PC-3 (cell line): ENCODE measurements around the gene BMPER. TPM values are rescaled to one million over a fixed set of nuclear protein-coding genes. Genes with fewer than 3 reads are reported as not detected.

Experiments
- ATAC-seq: fragments of 200-7000 bp; cut with Tn5 transposase; 2 replicates; pipeline ENCODE4 v1.9.1; 2020; ENCODE audit warnings: mild to moderate bottlenecking, moderate library complexity
- BruUV-seq: library from RNA; stranded (reverse); fragments of 400-500 nt; replicated peaks from 2 replicates; lab custom pipeline; 2021; lab: Mats Ljungman, UMichigan
- CTCF ChIA-PET: fragments of 300-600 bp; sonication (Branson Sonifier 250); formaldehyde crosslinking; loops from one replicate; lab custom pipeline; 2022; ENCODE audit warnings: antibody characterized with exemption; lab: Charles Lee
- POLR2A ChIA-PET: fragments of 300-600 bp; sonication (Branson Sonifier 250); formaldehyde crosslinking; loops from one replicate; lab custom pipeline; 2022; ENCODE audit warnings: antibody characterized with exemption; ENCODE audit not compliant: unreplicated experiment; lab: Charles Lee
- DNase-seq: peaks from one replicate; pipeline ENCODE4 v3.0.0-alpha.2; 2015
- H2AFZ ChIP-seq: fragments of 300-600 bp; sonication (generic); 2 replicates; pipeline ENCODE4 v1.6.0; 2016; ENCODE audit warnings: antibody characterized with exemption, low read length
- H3F3A ChIP-seq: fragments of 300-600 bp; sonication (generic); one replicate; pipeline ENCODE4 v1.6.0; 2017; ENCODE audit warnings: antibody characterized with exemption, low read length, control low read depth, mild to moderate bottlenecking; ENCODE audit not compliant: unreplicated experiment
- H3K27ac ChIP-seq: fragments of 300-600 bp; sonication (generic); 2 replicates; pipeline ENCODE4 v1.5.1; 2016; ENCODE audit warnings: mild to moderate bottlenecking, low read length
- H3K27me3 ChIP-seq: fragments of 300-600 bp; sonication (generic); 2 replicates; pipeline ENCODE4 v1.6.1; 2016; ENCODE audit warnings: low read length, mixed read lengths
- H3K36me3 ChIP-seq: fragments of 300-600 bp; sonication (generic); 2 replicates; pipeline ENCODE4 v1.6.1; 2016; ENCODE audit warnings: low read depth, mixed run types, low read length, mixed read lengths
- H3K4me1 ChIP-seq: fragments of 300-600 bp; sonication (generic); 2 replicates; pipeline ENCODE4 v1.5.1; 2016; ENCODE audit warnings: low read length; ENCODE audit not compliant: insufficient read depth
- H3K4me2 ChIP-seq: fragments of 300-600 bp; sonication (generic); 2 replicates; pipeline ENCODE4 v1.6.0; 2016; ENCODE audit warnings: low read length
- H3K4me3 ChIP-seq: fragments of 300-600 bp; sonication (generic); 2 replicates; pipeline ENCODE4 v1.5.1; 2016; ENCODE audit warnings: mild to moderate bottlenecking, low read length, mixed read lengths
- H3K79me2 ChIP-seq: fragments of 300-600 bp; sonication (generic); 2 replicates; pipeline ENCODE4 v1.6.1; 2017; ENCODE audit warnings: low read length, mixed read lengths
- H3K9ac ChIP-seq: fragments of 300-600 bp; sonication (generic); 2 replicates; pipeline ENCODE4 v1.6.0; 2016; ENCODE audit warnings: mild to moderate bottlenecking, low read length
- H3K9me2 ChIP-seq: fragments of 300-600 bp; sonication (generic); replicated peaks from 2 replicates; pipeline ENCODE4 v1.6.1; 2016; ENCODE audit warnings: mixed run types, low read length, mixed read lengths
- H3K9me3 ChIP-seq: fragments of 300-600 bp; sonication (generic); 2 replicates; pipeline ENCODE4 v1.6.1; 2016; ENCODE audit warnings: low read length, mixed read lengths
- H4K20me1 ChIP-seq: fragments of 300-600 bp; sonication (generic); 2 replicates; pipeline ENCODE4 v1.6.1; 2016; ENCODE audit warnings: low read length, mixed read lengths
- CTCF ChIP-seq: fragments of 300-600 bp; sonication (generic); conservative IDR thresholded peaks from 2 replicates; pipeline ENCODE4 v1.5.1; 2017; ENCODE audit warnings: antibody characterized with exemption, low read depth, mild to moderate bottlenecking, low read length
- EZH2 ChIP-seq: fragments of 300-600 bp; sonication (generic); IDR thresholded peaks from one replicate; pipeline ENCODE4 v1.6.1; 2017; ENCODE audit warnings: antibody characterized with exemption, mild to moderate bottlenecking, low read length; ENCODE audit not compliant: unreplicated experiment
- EZH2phosphoT487 ChIP-seq: fragments of 300-600 bp; sonication (generic); IDR thresholded peaks from 2 replicates; pipeline ENCODE4 v1.6.1; 2018; ENCODE audit warnings: mild to moderate bottlenecking, antibody characterized with exemption, low read length, borderline replicate concordance
- intact Hi-C: fragments of 100-400 bp; cut with micrococcal nuclease; formaldehyde crosslinking; loops from 2 replicates; pipeline ENCODE4 v1.9.0; 2023
- total RNA-seq: library from RNA; depleted of rRNA; stranded (reverse); fragments of >200 nt; gene quantifications from 2 replicates; pipeline ENCODE4 v1.2.3, GENCODE V29; 2014

Gene BMPER
- total RNA-seq, 1 experiment from 2014 or later: 0.11 TPM

- POLR2A ChIA-PET: no interaction called here
- intact Hi-C loops: no loop called here
- H3K27me3 ChIP-seq: 0 out of 2 replicates have a peak, but pooled peaks cover 2% of the 10 kb centered on the region
Measured at GRCh38 chr7:34083440-34083839, 178.1 kb downstream of the BMPER start.

GRCh38 chr7:34084651-34085050 lies 179.3 kb downstream of the BMPER start:
- intact Hi-C loops: no loop called here
- H3K36me3 ChIP-seq: no peaks in the 10 kb centered on the region
- H3K4me3 ChIP-seq: no peak overlapping the region
- BruUV-seq: no TSS peak
- no peak for TF ChIP-seq CTCF
- no peak for TF ChIP-seq EZH2
- TF ChIP-seq EZH2phosphoT487: no peak
- H4K20me1 ChIP-seq: no peaks in the 10 kb centered on the region
- no peak overlapping the region for H3K4me2 ChIP-seq
- H3K27ac ChIP-seq: no peak overlapping the region
- ChIA-PET POLR2A (no interaction called here), CTCF (no interaction called here)
- no peak overlapping the region for H3K9ac ChIP-seq
- H2AFZ ChIP-seq: no peak overlapping the region
- DNase-seq (no peak), ATAC-seq (no peak)
- H3K4me1 ChIP-seq: no peaks in the 10 kb centered on the region
- H3K79me2 ChIP-seq: no peaks in the 10 kb centered on the region
- H3K27me3 ChIP-seq: peaks cover 10% of the 10 kb centered on the region
- H3K9me2 ChIP-seq: no peaks in the 10 kb centered on the region
- no peaks in the 10 kb centered on the region for H3F3A ChIP-seq
- no peaks in the 10 kb centered on the region for H3K9me3 ChIP-seq

More at GRCh38 chr7:34083440-34083839, 178.1 kb downstream of the BMPER start:
- Histone ChIP-seq H3K9me3 (no peaks in the 10 kb centered on the region), H3K9ac (no peak overlapping the region), H3K4me3 (no peak overlapping the region), H4K20me1 (no peaks in the 10 kb centered on the region), H3F3A (no peaks in the 10 kb centered on the region), H3K4me2 (no peak overlapping the region), H3K27ac (no peak overlapping the region), H3K9me2 (no peaks in the 10 kb centered on the region), H3K79me2 (no peaks in the 10 kb centered on the region), H3K36me3 (no peaks in the 10 kb centered on the region), H2AFZ (no peak overlapping the region), H3K4me1 (no peaks in the 10 kb centered on the region)
- TF ChIP-seq EZH2phosphoT487 (no peak), EZH2 (no peak), CTCF (no peak)
- BruUV-seq: no TSS peak
- DNase-seq (no peak), ATAC-seq (no peak)
- CTCF ChIA-PET: no interaction called here

- no peak overlapping the region for H3K27ac ChIP-seq
- no peak for DNase-seq
- peaks cover 19% of the 10 kb centered on the region for H3K27me3 ChIP-seq
- no peak overlapping the region for H3K4me2 ChIP-seq
- H3K9me2 ChIP-seq: no peaks in the 10 kb centered on the region
- H3K4me1 ChIP-seq: no peaks in the 10 kb centered on the region
- ChIA-PET POLR2A (no interaction called here), CTCF (no interaction called here)
- H3K4me3 ChIP-seq: no peak overlapping the region
- intact Hi-C loops: no loop called here
- no peak overlapping the region for H2AFZ ChIP-seq
- TF ChIP-seq EZH2phosphoT487 (no peak), EZH2 (no peak), CTCF (no peak)
- no peaks in the 10 kb centered on the region for H3K79me2 ChIP-seq
- H3K36me3 ChIP-seq: no peaks in the 10 kb centered on the region
- no peak for ATAC-seq
- no TSS peak for BruUV-seq
- no peaks in the 10 kb centered on the region for H4K20me1 ChIP-seq
- no peaks in the 10 kb centered on the region for H3K9me3 ChIP-seq
- H3F3A ChIP-seq: no peaks in the 10 kb centered on the region
- no peak overlapping the region for H3K9ac ChIP-seq
Measured at GRCh38 chr7:34086064-34086463, 180.7 kb downstream of the BMPER start.
